ENCODE data around the gene BTF3.
"Not testable (repeated sequence)": the region's sequence is repeated elsewhere in the genome, so short reads cannot be mapped to it uniquely, and the experiment has no call there.

DNA sequence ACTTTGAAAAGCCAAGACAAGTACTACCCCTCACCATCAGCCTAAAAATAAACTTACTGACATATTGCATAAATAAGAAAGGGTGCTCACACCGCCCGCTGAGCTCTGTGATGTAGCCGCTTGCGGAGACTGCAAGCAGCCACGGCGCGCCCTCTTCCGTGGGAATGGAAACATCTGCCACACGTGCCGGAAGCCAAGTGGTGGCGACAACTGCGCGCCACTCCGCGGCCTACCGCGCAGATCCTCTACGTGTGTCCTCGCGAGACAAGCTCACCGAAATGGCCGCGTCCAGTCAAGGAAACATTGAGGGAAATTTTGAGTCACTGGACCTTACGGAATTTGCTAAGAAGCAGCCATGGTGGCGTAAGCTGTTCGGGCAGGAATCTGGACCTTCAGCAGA is 10.3 kb downstream of the BTF3 start:
- TF ChIP-seq POLR2A (IDR thresholded peaks at IDR 0.05; ENCODE audit: low read length); GATA1 (IDR thresholded peaks at IDR 0.05; ENCODE audit: low read depth, low read length): not testable (repeated sequence)

All from erythroblast (primary cell).